ENCODE measurements around the gene XYLT1.

DNA sequence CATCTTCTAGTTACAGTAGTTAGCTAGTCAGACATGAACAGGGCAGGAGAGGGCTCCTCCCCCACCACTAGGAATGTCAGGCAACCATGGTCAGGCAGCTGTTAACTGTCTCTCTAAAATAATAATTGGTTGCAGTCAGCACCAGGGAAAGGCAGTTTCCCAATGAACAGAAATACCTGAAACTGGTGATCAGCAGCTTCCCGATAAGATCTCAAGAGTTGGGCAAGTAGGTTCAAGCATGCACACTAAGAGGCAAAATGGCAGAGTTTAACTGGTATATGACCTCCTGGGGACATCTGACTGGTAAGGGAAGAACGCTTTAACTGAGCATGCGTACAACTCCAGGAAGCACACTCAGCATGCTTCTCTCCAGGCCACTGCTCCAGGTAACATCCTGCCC lies 12.6 kb upstream of the XYLT1 start:
- TF ChIP-seq CEBPB (IDR thresholded peaks at IDR 0.05; ENCODE audit: low read depth, low read length), result no peak
- no peak for TF ChIP-seq EP300 (IDR thresholded peaks at IDR 0.05; ENCODE audit: borderline replicate concordance in 1 of 2, low read depth in 2 of 2, low read length in 2 of 2)
- TF ChIP-seq, protein P1, sequence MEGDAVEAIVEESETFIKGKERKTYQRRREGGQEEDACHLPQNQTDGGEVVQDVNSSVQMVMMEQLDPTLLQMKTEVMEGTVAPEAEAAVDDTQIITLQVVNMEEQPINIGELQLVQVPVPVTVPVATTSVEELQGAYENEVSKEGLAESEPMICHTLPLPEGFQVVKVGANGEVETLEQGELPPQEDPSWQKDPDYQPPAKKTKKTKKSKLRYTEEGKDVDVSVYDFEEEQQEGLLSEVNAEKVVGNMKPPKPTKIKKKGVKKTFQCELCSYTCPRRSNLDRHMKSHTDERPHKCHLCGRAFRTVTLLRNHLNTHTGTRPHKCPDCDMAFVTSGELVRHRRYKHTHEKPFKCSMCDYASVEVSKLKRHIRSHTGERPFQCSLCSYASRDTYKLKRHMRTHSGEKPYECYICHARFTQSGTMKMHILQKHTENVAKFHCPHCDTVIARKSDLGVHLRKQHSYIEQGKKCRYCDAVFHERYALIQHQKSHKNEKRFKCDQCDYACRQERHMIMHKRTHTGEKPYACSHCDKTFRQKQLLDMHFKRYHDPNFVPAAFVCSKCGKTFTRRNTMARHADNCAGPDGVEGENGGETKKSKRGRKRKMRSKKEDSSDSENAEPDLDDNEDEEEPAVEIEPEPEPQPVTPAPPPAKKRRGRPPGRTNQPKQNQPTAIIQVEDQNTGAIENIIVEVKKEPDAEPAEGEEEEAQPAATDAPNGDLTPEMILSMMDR (IDR thresholded peaks at IDR 0.05; ENCODE audit: control extremely low read depth in 1 of 3, insufficient read depth in 1 of 3, low read depth in 1 of 3, low read length in 3 of 3), result no peak
- no peak for TF ChIP-seq POLR2A (IDR thresholded peaks at IDR 0.05; ENCODE audit: control extremely low read depth in 1 of 2, low read depth in 2 of 2, low read length in 2 of 2)
- TF ChIP-seq TCF12 (IDR thresholded peaks at IDR 0.05; ENCODE audit: low read depth, low read length), result no peak
- no peak for TF ChIP-seq JUND (IDR thresholded peaks at IDR 0.05; ENCODE audit: low read length)
- TF ChIP-seq, protein P2, sequence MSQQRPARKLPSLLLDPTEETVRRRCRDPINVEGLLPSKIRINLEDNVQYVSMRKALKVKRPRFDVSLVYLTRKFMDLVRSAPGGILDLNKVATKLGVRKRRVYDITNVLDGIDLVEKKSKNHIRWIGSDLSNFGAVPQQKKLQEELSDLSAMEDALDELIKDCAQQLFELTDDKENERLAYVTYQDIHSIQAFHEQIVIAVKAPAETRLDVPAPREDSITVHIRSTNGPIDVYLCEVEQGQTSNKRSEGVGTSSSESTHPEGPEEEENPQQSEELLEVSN (IDR thresholded peaks at IDR 0.05), result no peak
- no peak for TF ChIP-seq BACH1 (IDR thresholded peaks at IDR 0.05; ENCODE audit: low read length)
- no peak for TF ChIP-seq CREB1 (IDR thresholded peaks at IDR 0.05)
- no peak for TF ChIP-seq POLR2AphosphoS5 (IDR thresholded peaks at IDR 0.05; ENCODE audit: low read depth, low read length)

Data from H1 (cell line).